Activated CD8-positive, alpha-beta memory T cell treated with anti-CD3 and anti-CD28 coated beads, Interleukin-2, amount 50 U/mL, for 1 hour (primary cell): Measurements from ENCODE around the gene KLHL29.

Source experiments
- DNase-seq: peaks from one replicate; pipeline ENCODE4 v3.0.0-alpha.2; 2020; ENCODE audit errors: extremely low read depth

KLHL29 gene

DNA sequence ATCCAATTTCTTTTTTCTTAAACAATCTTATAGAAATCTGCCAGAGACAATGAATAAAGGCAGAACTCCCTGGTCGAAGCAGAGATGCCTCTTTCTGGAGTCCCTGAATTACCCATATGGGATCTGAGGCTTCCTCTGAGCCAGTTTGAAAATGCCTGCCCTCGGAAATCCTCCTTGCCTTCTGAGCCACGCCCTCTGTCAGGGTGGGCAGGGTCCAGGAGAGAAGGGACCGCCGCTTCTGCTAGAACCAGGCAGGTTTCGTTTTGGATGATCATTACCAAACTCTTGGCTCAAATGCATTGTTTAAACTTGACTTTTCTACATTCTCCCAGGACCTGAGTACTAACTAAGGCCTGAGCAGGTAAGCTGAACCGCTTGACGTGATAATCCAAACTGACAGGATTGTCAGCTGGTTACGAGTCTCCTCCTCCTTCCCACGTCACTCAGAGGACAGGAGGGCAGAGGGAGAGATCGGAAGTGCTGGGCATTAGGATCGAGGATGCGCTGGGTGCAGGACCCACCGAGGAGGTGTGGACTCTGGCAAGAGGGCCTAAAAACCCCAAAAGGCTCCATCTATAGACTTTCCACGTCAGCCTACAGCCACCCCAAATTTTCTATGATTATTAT lies 128.4 kb downstream of the KLHL29 start:
- DNase-seq = no peak

DNA sequence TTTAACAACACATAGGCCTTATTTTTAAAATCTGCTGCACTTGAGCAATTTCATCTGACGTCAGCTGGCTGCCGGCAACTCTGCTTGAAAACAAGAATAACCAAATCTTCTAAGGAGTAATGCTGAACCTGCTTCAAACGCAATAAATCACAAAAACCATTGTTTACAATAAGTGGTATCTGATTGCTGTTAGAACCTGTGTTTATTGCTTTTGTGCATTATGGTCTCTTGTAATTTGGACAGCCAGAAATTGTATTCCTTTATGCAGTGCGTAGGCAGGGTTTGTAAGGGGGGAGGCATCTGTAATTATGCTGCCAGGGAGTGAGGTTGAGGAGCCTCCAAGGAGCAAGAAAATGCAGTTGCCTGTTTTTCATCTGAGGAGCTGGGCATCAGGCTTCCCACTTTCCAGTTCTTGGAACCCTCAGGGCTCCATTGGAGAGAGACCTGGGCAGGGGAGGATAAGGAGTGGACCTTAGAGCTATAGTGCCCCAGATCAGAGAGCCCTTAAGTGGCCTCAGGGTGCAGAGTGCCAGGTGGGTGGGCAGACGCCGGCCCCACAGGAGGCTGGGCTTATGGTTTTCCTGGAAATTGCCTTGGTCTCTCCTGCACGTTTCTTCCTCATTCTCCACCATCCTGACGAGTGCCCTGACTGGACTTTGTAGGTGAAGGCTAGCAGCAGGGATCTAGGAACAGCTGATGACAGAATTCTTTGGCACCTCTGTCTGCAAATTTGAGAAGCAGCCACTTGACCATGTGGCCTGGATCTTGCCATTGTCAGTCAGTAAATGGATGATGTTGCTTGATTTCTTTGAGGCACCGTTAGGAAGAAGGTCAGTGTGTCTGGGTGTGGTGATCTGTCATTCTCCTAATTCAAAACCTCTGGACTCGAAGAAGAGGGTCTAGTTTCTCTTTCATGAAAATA lies 129.2 kb downstream of the KLHL29 start:
- no peak for DNase-seq

GRCh38 chr2:23516520-23517256 lies 131.7 kb downstream of the KLHL29 start:
- DNase-seq = no peak

GRCh38 chr2:23518481-23519333 lies 133.7 kb downstream of the KLHL29 start:
- no peak for DNase-seq

- DNase-seq = no peak
Measured at GRCh38 chr2:23519334-23519651, 134.3 kb downstream of the KLHL29 start.

DNA sequence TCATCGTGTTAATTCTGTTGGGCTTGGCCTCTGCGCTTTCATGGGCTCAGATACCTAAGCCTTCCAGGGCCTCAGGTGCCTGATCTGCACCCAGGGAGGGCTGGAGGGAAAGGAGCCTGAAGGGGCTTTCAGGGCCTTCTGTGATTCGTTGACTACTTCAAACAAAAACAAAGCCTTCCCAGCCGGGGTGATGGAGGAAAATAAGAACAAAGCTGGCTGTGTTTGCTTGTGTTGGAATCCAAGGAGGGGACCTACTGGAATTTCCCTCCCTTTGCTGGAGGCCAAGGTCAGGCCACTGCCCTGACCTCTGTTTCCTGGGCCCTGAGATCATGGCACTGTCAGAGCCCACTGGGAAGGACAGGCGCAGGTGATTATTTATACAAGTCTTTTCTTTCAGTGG lies 135.3 kb downstream of the KLHL29 start:
- no peak for DNase-seq

GRCh38 chr2:23521060-23521459 lies 136.1 kb downstream of the KLHL29 start:
- DNase-seq = no peak

GRCh38 chr2:23522726-23523372 lies 137.9 kb downstream of the KLHL29 start:
- no peak for DNase-seq

DNA sequence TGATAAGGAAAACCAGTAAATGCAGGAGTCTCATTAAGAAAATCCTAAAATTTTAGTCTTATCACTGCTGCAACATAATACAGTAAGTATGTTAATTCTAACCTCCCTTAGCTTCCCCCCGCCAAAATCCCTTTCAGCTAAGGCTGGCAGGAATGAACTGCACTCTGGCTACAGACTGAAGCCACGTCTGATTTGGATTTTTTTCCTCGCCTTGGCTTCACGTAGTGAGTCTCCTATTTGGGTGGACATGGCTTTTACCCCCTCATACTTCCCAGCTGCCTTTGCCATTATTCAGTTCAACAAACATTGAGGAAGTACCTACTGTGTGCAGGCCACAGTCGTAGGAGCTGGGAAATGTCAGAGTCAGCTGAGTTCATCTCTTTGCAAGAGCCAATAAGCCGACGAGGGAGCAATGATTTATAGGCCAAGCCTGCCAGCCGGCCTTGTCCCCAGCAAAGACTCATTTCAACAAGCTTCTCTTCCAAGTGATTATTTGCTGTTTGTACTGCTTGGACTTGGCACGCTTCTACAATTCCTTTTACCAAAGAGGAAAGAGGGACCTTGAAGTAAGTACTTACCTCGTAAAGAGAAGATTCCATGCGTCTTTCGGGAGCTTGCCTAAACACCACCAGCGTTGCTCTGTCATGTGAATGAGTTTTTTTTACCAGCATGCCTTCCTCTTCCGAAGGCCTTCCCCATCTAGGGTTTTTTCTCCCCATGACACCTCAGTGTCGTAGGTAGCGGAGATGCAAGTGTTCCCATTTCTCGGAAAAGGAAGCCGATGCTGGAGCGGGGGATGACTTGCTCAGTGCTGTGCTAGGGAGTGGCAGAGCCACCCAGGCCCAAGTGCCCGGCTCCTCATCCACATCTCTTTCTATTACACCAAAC lies 138.6 kb downstream of the KLHL29 start:
- no peak for DNase-seq

DNA sequence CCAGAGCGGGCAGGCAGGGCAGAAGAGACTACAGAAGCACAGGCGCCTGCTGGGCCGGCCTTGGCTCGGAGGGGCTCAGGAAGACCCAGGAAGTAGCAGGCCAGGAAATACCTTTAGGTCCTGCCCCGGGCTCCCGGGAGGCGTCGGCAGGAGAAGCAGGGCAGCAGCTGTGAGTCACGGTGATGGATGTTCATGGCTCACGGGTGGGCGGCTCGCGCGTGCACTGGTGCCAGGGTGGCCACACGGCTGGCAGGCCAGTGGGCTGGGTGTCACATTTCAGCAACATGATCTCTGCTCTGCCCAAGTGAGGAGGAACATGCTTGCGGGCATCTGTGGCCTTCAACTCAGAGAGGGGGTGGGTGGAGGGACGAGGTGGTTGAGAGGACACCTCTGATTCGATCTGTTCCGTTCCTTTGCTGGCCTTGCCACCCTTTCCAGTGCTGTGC lies 139.3 kb downstream of the KLHL29 start:
- no peak for DNase-seq

GRCh38 chr2:23525137-23525765 lies 140.3 kb downstream of the KLHL29 start:
- no peak for DNase-seq

DNA sequence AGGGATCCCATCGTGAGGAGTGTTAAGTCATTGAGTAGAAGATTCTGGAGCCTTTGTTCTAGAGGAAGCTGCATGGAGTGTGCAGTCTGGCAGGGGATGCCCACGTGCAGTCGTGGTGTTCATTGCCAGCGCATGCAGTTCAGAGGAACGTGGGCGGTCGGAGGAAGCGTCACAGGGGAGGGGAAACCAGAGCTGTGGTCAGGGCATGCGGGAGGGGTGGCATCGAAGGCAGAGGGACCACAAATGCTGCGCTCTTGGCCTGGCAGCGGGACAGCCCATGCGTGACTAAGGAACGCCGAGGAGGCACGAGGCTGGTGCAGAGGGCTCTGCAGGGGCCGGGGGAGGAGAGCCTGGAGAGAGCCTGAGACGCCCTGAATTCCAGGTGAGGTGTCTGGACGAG lies 141.1 kb downstream of the KLHL29 start:
- no peak for DNase-seq

DNA sequence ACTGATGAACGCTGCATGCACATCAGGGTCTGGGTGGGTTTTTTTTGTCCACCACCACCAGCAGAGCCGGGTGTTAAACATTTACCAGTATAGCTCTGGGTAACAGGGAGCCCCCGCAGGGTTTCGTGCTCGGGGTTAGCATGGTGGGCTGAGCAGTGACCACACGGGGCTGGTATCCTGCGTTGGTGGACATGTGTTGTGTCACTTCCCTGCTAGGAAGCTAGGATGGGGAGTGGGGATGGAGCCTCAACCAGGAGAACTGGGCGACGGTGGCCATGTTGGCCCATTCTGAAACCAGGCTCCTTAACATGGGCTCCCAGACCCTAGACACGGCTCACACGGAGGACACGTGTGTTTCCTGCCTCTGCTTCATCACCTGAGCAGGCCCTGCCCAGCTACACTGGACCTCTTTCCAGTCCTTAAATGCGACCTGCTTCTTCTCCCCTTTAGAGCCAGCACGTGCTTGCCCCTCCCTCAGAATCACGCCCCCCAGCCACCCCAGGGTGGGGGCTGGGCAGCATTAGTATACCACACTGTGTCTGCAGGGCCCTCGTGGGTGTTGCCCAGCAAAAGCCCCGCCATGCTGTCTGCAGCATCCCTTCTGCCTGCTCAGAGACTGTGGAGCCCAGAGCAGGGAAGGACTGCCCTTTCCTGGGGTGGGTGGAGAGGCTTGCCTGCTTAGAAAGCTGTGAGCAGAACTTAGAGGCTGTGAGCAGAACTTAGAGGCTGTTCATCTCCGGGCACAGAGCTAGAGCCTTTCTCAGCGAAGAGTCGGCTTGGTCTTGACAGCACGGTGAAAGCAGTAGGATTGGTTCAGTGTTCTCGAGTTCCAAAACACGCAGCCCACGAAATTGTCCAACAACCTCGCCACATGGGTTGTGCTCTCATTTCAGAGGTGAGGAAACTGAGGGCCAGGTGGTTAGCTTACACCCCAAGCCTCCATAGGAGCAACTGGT lies 142.1 kb downstream of the KLHL29 start:
- DNase-seq = no peak

DNA sequence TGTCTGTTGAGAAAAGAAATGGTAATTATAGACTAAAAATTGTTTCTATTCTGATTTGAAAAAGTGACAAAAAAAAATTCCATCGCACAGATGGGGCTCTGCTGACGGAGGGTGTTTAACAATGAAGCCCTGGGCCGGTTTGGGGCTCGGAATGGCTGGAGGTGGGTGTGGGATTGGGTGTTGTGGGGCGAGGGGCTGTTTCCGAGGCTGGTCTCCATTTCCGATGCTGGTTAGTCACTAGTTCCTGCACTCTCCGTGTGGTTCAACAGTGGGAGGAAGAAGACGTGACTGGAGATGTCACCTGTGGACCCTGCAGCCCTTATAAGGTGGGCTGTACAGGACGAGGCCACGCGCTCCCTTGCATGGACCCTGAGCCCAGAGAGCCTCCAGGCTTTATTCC lies 143.2 kb downstream of the KLHL29 start:
- no peak for DNase-seq

DNA sequence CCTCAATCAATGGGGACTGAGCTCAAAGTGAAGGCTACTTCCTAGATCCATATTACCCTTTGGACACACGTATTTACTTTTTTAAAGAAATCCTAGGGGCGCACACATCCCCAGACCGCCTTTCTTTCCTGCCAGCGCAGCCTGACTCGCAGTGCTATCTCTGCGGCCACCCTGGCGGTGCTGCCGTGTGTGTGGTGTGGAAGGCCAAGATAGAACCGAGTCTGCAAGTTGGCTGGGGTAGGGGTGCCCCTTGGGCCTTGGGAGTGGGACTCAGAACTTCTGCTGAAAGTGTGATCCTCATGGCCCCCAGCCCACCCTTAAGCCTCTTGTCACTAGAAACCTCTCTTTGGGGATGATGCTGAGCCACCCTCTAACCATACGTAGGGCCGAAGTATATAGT lies 143.7 kb downstream of the KLHL29 start:
- no peak for DNase-seq

DNA sequence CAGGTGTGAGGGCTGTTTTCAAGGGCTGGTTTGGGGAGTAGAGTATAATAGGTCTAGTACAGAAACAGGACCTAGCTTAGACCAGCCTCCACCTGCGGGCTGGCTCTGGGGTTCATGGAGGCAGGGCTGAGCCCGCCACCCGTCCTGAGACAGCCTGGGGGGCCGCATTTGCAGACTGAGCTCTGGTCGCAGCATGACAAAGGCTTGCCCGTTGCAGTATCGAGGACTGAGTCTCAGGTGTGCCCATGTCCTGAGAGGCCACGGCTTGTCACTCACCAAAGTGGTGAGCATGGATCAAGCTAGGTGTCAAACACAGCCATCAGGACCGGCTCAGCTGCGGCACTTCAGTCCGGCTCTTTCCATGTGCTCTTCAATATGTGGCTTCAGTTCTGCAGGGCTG lies 144.7 kb downstream of the KLHL29 start:
- no peak for DNase-seq

- DNase-seq = no peak
Measured at GRCh38 chr2:23530206-23530908, 145.4 kb downstream of the KLHL29 start.

- DNase-seq = no peak
Measured at GRCh38 chr2:23530909-23531276, 145.9 kb downstream of the KLHL29 start.
